ENCODE results near the gene KDM3A. TPM values are rescaled to one million over a fixed set of nuclear protein-coding genes. Genes with fewer than 3 reads are reported as not detected.

The KDM3A gene
- polyA plus RNA-seq, 1 of the 3 experiments (the other 2 are of a cell fraction): 13.7 TPM

DNA sequence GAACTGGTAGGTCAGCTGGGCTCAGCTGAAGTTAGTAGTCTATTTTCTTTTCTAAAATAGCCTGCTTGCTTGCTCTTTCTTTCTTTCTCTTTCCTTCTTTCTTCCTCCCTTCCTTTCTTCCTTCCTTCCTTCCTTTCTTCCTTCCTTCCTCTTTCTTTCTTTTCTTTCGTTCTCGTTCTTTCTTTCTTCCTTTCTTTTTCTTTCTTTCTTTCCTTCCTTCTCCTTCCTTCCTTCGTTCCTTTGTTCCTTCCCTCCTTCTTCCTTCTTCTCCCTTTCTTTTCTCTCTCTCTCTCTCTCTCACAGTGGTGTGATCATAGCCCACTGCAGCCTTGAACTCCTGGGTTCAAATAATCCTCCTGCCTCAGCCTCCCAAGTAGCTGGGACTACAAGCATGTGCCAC is 29.2 kb upstream of the KDM3A start:
- WGBS (ENCODE audit: low lambda C conversion rate): 44% methylated on average over 3 of the region's 3 CpGs
- TF ChIP-seq FOXJ3 (CRISPR knock-in tag; IDR thresholded peaks at IDR 0.05): no peak
- TF ChIP-seq, protein P1, sequence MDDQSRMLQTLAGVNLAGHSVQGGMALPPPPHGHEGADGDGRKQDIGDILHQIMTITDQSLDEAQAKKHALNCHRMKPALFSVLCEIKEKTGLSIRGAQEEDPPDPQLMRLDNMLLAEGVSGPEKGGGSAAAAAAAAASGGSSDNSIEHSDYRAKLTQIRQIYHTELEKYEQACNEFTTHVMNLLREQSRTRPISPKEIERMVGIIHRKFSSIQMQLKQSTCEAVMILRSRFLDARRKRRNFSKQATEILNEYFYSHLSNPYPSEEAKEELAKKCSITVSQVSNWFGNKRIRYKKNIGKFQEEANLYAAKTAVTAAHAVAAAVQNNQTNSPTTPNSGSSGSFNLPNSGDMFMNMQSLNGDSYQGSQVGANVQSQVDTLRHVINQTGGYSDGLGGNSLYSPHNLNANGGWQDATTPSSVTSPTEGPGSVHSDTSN (IDR thresholded peaks at IDR 0.05): no peak
- TF ChIP-seq FOXM1 (IDR thresholded peaks at IDR 0.05; ENCODE audit: low read depth): no peak
- TF ChIP-seq MXI1 (IDR thresholded peaks at IDR 0.05; ENCODE audit: low read depth, low read length): no peak
- no peak for TF ChIP-seq YY1 (IDR thresholded peaks at IDR 0.05; ENCODE audit: low read depth)
- TF ChIP-seq, protein P2, sequence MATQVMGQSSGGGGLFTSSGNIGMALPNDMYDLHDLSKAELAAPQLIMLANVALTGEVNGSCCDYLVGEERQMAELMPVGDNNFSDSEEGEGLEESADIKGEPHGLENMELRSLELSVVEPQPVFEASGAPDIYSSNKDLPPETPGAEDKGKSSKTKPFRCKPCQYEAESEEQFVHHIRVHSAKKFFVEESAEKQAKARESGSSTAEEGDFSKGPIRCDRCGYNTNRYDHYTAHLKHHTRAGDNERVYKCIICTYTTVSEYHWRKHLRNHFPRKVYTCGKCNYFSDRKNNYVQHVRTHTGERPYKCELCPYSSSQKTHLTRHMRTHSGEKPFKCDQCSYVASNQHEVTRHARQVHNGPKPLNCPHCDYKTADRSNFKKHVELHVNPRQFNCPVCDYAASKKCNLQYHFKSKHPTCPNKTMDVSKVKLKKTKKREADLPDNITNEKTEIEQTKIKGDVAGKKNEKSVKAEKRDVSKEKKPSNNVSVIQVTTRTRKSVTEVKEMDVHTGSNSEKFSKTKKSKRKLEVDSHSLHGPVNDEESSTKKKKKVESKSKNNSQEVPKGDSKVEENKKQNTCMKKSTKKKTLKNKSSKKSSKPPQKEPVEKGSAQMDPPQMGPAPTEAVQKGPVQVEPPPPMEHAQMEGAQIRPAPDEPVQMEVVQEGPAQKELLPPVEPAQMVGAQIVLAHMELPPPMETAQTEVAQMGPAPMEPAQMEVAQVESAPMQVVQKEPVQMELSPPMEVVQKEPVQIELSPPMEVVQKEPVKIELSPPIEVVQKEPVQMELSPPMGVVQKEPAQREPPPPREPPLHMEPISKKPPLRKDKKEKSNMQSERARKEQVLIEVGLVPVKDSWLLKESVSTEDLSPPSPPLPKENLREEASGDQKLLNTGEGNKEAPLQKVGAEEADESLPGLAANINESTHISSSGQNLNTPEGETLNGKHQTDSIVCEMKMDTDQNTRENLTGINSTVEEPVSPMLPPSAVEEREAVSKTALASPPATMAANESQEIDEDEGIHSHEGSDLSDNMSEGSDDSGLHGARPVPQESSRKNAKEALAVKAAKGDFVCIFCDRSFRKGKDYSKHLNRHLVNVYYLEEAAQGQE (IDR thresholded peaks at IDR 0.05; ENCODE audit: low read depth, low read length): no peak
- no peak for TF ChIP-seq EZH2phosphoT487 (IDR thresholded peaks at IDR 0.05; ENCODE audit: borderline replicate concordance, low read depth)
- ChIA-PET POLR2A (no interaction called here), CTCF (no interaction called here)
- H3K4me1 ChIP-seq (ENCODE audit: control insufficient read depth in 1 of 2, insufficient read depth in 2 of 2, low read depth in 1 of 2, low read length in 1 of 2): peaks cover 0 to 4% of the 10 kb centered on the region in 2 experiments; a peak in 1 of 4 replicates
- no peak for DNase-seq
- H3F3A ChIP-seq (replicated peaks; ENCODE audit: insufficient read depth): no peaks in the 10 kb centered on the region
- H3K36me3 ChIP-seq (replicated peaks in 1 of 2; ENCODE audit: control insufficient read depth in 1 of 2, insufficient read depth in 2 of 2, low read length in 1 of 2): no peaks in the 10 kb centered on the region
- H3K9me2 ChIP-seq: no peaks in the 10 kb centered on the region
- H3K9ac ChIP-seq: no peak overlapping the region
- no peak overlapping the region for H3K4me2 ChIP-seq
- no peaks in the 10 kb centered on the region for H3K27me3 ChIP-seq (ENCODE audit: insufficient read depth)
- H3K4me3 ChIP-seq (ENCODE audit: low read depth in 2 of 2, low read length in 1 of 2): no peak overlapping the region
- H4K20me1 ChIP-seq (ENCODE audit: insufficient read depth): no peaks in the 10 kb centered on the region
- H2AFZ ChIP-seq (ENCODE audit: low read depth): no peak overlapping the region
- H3K79me2 ChIP-seq (ENCODE audit: insufficient read depth): no peaks in the 10 kb centered on the region
- no peak overlapping the region for H3K27ac ChIP-seq (ENCODE audit: low read depth in 2 of 2, low read length in 1 of 2)
- H3K9me3 ChIP-seq: no peaks in the 10 kb centered on the region

DNA sequence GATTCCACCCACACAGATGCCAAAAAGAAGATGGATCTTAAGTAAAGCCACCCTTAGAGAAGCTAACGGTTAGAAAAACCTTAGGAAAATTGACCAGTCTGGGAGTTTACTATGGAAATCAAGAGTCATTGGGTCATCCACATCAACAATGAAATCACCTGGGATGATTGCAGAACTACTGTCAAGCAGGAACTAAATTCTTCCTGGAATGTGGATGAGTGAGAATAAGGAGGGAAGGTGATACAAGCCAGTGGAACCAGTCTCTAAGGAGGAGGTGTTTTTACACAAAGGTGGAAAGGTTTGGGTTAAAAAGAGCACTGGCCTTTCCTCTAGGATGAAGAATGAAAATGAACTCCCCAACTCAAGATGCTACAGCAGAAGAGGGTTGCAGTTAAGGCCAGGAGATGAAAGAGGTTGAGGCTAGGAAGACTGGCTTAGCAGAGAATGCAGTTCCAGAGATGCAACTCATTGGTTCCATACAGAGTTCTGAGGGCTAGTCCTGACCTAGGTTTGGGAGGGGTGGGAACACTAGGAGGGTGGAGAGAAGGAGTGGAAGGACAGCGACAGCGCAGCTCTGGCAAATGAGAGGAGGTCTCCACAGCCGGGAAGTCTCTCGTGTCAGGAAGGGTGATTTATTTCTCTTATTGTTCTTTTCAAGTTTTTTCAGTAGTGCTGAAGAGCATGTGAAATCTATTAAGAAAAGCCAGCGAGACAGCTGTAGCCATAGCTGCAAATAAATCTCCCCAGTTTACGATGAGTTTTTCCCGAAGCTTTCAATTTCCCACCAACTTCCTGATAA is 27.7 kb upstream of the KDM3A start:
- H3K27ac ChIP-seq (ENCODE audit: low read depth in 2 of 2, low read length in 1 of 2): no peak overlapping the region
- H3K9ac ChIP-seq: no peak overlapping the region
- H3F3A ChIP-seq (replicated peaks; ENCODE audit: insufficient read depth): no peaks in the 10 kb centered on the region
- no peak overlapping the region for H2AFZ ChIP-seq (ENCODE audit: low read depth)
- no peaks in the 10 kb centered on the region for H3K36me3 ChIP-seq (replicated peaks in 1 of 2; ENCODE audit: control insufficient read depth in 1 of 2, insufficient read depth in 2 of 2, low read length in 1 of 2)
- DNase-seq: no peak
- no peak for TF ChIP-seq SMC3 (IDR thresholded peaks at IDR 0.05; ENCODE audit: low read depth, low read length)
- TF ChIP-seq, protein P3, sequence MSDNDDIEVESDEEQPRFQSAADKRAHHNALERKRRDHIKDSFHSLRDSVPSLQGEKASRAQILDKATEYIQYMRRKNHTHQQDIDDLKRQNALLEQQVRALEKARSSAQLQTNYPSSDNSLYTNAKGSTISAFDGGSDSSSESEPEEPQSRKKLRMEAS (IDR thresholded peaks at IDR 0.05; ENCODE audit: low read depth): no peak
- no peak for TF ChIP-seq EZH2phosphoT487 (IDR thresholded peaks at IDR 0.05; ENCODE audit: borderline replicate concordance, low read depth)
- TF ChIP-seq CHD2 (IDR thresholded peaks at IDR 0.05; ENCODE audit: low read length, partially characterized antibody): no peak
- no peak for TF ChIP-seq TEAD4 (IDR thresholded peaks at IDR 0.05; ENCODE audit: borderline replicate concordance, insufficient read depth)
- no peaks in the 10 kb centered on the region for H3K9me2 ChIP-seq
- H3K4me3 ChIP-seq (ENCODE audit: low read depth in 2 of 2, low read length in 1 of 2): no peak overlapping the region
- H3K27me3 ChIP-seq (ENCODE audit: insufficient read depth): no peaks in the 10 kb centered on the region
- ChIA-PET POLR2A (no interaction called here), CTCF (interaction anchor here (1.8 kb wide), 1 partner anchor 47 kb away, joined by 4 read pairs; no protein-coding TSS in a partner anchor)
- H3K4me2 ChIP-seq: no peak overlapping the region
- H3K4me1 ChIP-seq (ENCODE audit: control insufficient read depth in 1 of 2, insufficient read depth in 2 of 2, low read depth in 1 of 2, low read length in 1 of 2): peaks cover 0 to 4% of the 10 kb centered on the region in 2 experiments; a peak in 1 of 4 replicates
- H4K20me1 ChIP-seq (ENCODE audit: insufficient read depth): no peaks in the 10 kb centered on the region
- 70% methylated on average over 8 of the region's 8 CpGs for WGBS (ENCODE audit: low lambda C conversion rate)
- H3K79me2 ChIP-seq (ENCODE audit: insufficient read depth): no peaks in the 10 kb centered on the region
- no peaks in the 10 kb centered on the region for H3K9me3 ChIP-seq
